Endothelial cell of hepatic sinusoid (primary cell): ENCODE results near the gene VEGFA.

Source experiments
- in situ Hi-C: cut with HindIII; loops from 2 replicates; pipeline ENCODE4 v1.10.0; 2017; ENCODE audit warnings: low sequenced_read_pairs

VEGFA gene

DNA sequence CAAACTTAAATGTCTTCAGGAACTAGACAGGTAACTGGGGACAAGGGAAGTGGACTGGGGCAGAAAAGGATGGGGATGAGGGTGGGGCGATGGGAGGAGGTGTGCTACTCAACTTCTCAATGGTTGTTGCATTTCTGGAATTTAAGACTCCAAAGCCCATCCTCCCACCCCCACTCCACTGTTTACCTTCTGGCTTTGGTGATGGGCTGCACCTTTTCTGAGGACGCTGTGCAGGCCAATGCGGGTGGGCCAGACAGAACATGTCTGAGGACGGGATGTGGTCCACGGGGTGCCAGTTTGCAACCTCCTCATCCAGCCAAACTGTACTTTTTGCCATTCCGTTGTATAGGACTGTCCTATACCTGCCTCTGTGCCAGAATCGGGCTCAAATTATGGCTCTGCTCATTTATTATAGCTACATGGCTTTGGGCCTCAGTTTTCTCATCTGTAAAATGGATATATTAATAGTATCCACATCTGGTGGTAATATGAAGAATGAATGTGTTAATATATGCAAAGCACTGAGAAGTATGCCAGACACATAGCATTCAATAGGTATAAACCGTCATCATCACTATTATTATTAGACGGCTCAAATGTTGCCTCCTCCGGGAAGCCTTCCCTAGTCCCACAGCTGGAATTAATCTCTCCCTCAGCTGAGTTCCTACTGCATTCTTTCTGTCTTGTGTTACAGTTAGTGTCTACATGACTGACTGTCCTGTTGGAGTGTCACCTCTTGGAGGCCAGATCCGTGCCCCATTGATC lies 31.0 kb upstream of the VEGFA start:
- in situ Hi-C loops = no loop called here

DNA sequence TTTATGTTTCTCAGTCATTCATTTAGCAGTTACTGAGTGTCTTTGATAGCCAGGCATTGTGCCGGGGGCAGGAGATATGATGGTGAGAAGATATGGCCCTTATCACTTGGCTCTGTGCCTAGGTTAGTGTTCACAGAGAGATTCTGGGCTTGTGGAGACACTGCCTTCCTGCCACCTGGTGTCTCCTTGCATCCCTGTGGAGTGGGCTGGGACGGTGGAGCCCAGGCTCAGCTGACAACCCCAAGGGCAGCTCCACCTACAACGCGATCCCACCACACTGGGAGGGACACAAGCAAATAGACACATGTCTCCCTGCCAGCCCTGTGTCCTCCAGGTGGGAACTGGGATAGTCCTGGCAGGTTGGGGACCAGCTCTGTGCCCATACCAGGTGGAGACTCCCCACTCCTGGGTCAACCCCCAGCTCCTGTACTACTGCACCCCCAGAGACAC lies 30.3 kb upstream of the VEGFA start:
- in situ Hi-C loops = no loop called here

DNA sequence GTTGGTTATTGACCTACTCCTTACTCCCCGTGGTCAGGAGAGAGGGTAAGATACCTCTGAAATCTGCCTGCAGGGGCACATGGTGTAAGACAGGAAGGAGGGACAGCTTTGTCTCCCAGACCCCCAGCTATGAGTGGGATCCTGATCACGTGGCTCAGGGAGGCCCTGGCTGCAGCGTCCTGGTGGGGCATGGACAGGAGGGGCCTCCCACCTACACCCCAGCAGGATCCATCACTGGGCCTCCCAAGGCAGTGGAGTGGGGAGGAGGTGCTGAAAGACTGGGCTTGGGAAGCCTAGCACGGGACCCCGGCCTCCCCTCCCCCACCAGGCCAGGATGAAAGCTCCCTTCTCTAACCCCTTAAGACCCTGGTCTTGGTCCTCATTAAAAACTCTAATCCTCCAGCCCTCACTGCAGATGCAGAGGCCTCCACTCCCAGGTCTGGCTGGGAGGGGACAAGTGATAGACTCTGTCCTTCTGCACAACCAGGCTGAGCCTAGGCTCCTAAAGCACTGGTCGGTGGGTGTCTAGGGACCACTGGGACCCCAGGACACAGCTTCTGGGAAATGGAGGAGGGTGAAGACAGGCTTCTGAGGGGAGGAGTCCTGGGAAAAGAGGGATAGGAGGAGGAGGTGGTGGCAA lies 29.6 kb upstream of the VEGFA start:
- in situ Hi-C loops = no loop called here

DNA sequence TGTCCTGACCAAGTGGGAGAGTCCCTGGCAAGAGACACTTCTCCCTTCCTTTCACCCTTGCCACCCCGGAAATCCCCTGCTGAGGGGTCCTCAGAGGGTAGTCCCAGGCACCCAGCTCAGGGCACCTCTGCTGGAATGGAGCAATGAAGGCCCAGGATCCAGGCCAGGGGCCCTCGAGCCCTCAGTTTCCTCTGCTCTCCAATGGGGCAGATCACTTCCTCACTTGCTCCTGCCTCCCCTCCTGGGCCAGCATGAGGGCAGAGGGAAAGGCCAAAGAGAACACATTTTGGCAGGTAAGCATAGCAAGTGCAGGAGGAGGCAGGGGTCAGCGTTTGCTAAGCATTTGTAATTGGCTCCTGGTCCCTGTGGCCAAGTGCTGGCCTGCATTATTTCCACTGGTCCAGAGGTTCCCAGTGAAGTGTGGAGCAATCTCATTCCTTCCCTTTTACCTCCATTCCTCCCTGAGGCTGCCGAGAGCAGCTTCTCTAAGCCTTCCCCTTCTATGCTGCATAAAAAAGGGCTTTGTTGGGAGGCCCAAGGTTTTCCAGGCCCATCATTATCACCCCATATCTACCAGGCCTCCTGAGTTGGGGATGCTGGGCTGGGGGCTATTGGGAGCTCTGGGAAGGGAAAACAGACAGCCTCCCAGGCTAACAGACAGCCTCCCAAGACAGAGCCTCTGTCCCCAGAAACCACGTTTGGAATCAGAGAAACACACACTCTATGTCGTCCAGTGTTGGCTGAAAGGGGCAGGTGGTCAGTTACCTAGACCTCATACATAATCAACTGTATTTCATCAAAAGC lies 28.8 kb upstream of the VEGFA start:
- in situ Hi-C loops = no loop called here

DNA sequence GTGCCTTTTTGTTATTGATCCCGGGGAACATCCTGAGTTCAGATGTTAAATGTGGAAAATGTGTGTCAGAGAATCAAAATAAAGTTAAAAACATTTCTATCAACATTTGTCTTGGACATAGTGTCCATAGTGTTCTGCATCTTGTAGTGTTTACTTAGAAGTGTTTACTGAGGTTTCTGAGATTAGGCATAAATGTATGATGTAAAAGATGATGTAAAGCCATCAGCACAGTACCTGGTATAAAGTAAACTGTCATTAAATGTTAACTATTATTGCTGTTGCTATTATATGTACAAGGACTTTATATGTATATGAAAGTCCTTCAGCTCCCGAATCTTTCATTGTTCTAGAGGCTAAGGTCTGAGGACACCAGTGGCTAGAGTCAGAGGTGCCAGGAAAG lies 28.2 kb upstream of the VEGFA start:
- in situ Hi-C loops = no loop called here

DNA sequence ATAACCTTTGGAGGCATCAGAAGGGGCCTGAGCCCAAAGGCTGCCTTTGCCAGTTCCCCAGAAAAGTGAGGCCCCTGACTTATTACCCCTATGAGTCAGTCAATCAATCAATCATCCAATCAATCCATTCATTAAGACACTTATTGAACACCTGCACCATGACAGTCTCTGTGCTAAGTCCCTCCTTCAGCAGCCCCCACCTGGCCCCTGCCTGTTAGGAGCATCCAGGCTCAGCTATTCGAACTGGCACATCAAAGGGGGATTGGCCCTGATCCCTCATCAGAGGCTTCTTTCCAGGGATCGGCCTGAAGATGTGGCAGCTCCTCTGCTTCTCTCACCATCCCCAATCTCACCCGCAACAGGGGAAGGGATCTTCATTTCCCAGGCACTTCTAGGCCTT lies 27.7 kb upstream of the VEGFA start:
- in situ Hi-C loops = no loop called here

DNA sequence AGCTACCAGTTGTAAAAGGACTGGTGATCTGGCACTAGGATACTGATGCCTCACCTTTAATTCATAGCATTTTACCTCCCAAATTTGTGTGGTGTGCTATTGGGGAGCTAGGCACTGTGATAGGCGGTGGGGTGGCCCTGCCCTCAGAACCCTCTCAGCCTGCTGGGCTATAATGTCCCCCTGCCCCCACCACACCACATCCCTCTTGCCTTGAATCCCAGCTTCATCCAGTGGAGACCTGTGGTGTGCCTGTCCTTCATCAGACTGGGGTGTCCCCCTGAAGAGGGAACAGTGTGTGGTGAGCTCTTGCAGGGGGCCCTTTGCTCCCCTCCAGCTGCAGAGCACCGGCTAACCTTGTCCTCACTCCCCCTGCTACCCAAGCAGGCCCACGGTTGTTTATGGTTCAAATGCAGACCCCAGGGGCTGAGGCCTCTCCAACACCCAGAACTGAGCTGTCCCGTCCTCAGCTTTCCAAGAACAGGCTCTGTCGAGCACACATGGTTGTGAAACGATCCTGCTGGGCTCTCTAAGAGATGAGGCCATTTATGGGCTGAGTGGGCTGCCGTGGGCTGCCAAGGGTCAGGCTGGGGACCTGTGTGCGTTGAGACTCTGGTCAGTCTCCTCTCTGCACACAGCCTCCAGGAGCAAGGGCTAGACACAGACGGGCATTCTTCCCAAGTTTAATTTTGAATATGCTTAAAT lies 26.9 kb upstream of the VEGFA start:
- in situ Hi-C loops = no loop called here

DNA sequence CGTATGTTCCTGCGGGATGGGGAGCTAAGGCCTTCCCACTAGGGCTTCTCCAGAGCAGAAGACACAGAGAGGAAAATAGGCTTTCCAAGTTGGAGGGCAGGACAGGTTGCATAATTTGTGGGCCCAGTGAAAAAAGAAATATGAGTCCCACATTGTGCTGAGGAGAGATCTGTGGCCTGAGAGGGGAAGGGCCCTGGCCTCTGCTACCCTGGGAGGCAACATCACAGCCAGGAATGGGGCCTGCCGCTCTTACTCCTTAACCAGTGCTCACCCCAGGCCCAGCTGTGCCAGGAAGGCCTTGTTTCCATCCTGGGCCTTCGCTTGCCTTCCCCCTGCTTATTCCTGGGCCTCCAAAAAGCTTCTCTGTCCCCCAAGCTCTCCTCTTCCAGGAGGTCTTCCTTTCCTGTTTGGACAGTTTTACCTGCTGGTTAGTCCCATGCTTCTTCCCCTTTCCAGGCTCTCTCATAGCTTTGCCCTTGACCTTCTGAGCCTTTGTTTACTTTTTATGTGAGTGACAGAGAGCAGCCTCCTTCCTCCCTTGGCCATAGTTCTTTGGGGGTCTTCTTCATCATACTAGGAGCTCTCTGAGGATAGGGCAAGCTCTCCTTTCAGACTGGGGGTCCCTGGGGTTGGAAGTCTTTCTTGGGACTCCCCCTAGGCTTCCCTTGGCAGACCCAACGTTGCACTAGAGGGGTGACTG lies 26.2 kb upstream of the VEGFA start:
- in situ Hi-C loops = no loop called here

DNA sequence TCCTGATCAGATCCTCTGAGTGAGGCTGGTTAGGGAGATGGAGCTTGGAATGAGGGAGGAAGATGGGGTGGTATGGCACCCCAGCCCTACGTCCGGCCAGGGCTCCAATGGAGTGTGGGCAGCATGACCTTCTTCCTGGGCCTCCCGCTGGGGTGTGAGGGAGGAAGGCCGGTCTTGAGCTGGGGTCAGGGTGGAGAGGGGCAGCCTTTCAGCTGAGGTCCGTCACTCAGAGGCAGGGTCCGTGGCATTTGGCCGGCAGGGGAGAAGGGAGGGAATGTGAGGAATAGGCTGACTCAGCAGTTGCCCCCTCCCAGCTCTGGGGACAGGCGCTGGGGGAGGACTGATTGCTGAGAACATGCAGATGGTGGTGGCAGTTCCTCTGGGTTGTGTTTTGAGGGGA lies 25.5 kb upstream of the VEGFA start:
- in situ Hi-C loops = no loop called here

DNA sequence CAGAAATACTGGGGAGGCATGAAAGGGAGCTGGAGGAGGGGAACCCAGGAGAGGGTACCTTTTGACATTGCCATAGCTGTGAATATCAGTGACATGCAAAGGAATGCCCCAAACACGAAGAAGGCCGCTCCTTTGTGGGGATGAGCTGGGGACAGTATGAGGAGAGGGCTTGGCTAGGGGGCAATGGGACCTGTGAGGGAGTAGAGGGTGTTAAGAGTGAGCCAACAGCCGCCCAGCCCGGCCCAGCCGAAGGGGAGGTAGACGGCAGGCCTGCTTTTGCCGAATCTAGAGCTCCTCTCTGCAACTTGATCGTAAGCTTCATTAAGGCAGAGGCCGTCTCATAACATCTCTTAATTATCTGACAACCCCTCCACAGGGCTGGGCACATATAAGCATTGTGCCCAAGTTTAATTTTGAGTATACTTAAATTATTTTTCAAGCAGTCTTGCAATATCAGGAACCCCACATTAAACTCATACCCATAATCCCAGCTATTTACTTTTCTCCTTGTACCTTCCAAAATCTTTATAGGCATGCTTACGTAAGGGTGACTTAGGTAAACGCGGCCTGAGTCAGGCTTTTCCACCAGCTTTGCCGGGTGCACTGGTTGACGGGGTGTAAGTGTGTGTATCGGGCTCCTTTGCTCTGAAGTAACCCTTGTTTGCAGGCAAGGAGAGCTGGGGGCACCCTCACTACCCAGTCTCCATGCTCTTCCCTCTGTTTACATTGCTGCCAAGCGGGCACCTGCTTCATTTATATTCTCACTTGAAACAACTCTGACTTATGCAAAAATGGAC lies 24.9 kb upstream of the VEGFA start:
- in situ Hi-C loops = loop anchor here (5.0 kb wide), 1 partner anchor 93 kb away; no protein-coding TSS in a partner anchor

DNA sequence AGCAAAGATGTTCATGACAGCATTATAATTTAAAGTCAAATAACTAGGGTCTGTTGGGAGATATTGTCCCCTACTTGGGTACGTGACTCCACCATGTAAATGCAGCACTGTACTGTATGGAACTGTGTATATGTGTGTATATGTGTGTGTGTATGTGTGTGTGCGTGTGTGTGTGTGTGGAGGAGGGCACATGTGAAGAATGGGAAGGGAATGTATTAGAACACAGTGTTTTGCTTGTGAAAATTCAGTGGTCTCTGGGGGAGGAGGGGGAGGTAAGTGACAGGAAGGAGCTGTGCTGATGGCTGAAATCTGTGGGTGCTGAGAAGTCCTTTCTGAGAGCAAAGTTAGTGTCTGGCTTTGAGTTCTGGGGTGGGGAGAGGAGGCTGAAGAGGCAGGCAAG lies 23.9 kb upstream of the VEGFA start:
- in situ Hi-C loops = loop anchor here (5.0 kb wide), 1 partner anchor 94 kb away; no protein-coding TSS in a partner anchor

DNA sequence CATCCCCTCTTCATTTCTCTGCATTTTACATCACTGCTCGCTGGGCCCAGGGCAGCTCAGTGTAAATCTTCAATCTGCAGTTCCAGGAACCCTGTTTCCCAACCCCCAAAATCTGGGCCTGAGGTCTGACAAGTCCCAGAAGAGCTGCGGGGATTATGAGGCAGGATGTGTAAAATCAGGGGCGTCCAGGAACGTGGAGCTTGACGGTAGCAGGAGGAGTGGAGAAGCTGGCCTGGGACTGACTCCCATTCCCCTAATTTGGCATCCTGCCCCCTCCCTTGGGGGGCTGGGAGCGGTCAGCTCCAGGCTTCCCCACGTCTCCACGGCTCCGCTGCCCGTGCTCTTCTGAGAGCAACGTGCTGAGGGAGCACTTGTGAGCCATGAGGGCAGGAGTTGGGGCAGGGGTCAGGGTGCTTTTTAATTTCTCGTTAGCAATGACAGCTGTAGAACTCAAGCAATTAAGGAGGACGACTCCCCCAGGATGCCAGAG lies 23.4 kb upstream of the VEGFA start:
- in situ Hi-C loops = loop anchor here (5.0 kb wide), 1 partner anchor 94 kb away; no protein-coding TSS in a partner anchor

DNA sequence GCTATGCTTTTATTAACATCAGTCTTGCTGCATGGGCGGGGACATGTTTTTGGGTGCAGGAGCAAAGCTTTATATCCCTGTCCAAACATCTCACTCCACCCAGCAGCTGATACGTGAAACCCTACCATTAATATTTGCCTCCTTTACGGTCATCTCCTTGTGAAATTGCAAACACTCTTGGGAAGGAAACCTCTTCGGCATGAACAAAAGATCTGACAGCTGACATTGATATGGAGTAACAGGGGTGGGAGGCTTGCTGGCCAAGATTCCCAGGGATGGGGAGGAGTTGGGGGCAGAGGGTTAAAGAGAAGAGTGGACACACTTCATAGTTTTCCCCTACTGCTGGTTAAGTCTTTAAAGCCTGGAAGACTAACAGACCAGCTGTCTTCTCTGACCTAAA lies 22.2 kb upstream of the VEGFA start:
- in situ Hi-C loops = loop anchor here (5.0 kb wide), 1 partner anchor 95 kb away; no protein-coding TSS in a partner anchor

DNA sequence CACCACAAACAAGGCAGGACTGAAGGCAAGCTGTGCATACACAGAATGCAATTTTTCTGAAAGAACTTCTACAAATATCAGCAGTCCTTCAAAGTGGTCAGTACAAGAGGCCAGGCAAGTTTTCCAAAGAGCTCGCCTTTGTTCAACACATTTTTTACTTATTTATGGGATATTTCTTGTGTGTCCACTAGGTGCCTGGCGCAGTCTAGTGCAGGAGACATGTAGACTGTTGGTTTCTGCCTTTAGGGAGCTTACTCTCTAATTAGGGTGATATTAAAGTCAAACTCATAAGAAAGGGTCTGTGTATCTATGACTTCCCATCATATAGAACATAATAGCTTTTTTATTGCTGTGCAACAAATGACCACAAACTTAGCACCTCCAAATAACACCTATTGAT lies 21.2 kb upstream of the VEGFA start:
- in situ Hi-C loops = loop anchor here (5.0 kb wide), 1 partner anchor 96 kb away; no protein-coding TSS in a partner anchor

DNA sequence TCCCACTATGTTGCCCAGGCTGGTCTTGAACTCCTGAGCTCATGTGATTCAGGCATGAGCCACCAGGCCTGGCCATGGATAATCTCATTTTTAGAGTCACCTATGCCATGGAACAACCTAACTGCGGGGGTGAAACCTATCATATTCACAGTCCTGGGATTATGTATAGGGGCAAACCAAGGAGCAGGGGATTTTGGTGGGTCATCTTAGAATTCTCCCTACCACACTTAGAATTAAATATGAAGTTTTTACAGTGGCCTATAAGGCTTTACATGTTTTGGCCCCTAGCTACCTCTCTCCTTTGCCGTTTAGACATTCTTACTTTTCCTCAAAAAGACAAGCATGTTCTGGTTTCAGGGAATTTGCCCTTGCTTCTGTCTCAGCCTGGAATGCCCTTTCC lies 20.6 kb upstream of the VEGFA start:
- in situ Hi-C loops = loop anchor here (5.0 kb wide), 1 partner anchor 97 kb away; no protein-coding TSS in a partner anchor

DNA sequence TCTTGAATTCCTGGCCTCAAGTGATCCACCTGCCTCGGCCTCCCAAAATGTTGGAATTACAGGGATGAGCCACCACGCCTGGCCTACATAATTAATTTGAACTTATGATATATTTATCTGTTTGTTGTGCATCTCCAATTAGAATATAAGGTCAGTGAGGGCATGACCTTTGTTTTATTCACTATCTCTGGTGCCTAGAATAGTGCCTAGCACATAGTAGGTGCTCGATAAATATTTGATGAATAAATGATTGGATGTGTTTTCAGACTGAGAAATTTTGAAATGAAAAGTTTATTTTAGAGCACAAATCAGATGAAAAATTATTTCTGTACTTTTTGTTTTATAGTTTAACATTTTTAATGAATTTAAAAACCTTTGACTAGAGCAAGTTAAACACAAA lies 19.4 kb upstream of the VEGFA start:
- in situ Hi-C loops = no loop called here

DNA sequence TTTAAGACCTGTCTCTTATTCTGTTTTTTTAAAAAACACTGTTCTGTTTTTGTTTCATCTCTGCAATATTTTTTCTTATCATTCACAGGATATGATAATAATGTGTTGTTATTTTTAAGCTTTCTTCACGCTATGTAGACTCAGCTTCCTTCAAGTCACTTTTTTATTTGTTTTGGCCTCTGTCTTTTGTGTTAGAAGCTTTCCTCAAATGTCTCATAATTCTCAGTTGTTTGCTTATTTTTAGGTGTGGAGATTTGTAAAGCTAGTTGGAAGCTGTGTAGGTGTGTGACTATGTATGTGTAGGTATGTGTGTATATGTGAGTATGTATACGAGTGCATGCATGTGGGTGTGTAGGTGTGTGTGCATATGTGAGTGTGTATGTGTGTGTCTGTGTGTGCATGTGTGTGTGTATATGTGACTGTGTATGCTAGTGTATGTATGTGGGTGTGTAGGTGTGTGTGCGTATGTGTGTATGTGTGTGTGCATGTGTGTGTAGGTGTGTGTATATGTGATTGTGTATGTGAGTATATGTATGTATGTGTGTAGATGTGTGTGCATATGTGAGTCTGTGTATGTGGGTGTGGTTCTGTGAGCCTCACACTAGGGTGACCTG lies 16.3 kb upstream of the VEGFA start:
- in situ Hi-C loops = no loop called here

DNA sequence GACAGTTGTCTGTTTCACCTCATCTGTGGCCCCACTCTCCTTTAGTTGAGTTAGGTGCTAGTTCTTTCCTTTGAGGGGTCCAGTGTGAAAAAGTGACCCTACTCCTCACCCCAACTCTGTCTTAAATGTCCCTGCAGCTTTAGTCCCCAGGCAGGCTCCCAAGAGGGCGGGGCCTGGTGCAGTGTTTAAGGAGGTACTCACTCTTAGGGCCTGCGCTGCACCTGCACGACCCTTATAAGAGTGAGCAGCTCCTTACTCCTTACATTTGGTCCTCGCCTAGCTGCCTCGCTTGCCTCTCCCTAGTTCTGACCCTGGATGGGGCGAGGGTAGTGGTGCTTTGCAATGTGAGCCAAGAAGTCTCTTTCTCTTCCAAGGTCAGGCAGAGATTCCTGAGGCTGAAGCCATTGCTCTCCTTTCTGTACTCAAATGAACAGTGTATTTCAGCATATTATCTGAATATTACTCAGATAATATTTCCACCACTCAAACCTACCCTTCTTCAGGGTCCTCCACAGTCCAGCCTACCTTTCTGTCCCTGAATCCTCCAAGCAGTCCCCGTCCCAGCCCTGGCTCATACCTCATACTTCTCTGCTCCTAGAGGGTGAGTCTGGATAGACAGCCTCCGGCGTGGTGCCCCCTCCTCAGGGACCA lies 11.9 kb upstream of the VEGFA start:
- in situ Hi-C loops = no loop called here
